CD4-positive, alpha-beta T cell treated with Interleukin-1 beta for 1 hour (primary cell): Measurements from ENCODE around the gene RHOF.
"Not testable (repeated sequence)": the region's sequence is repeated elsewhere in the genome, so short reads cannot be mapped to it uniquely, and the experiment has no call there.

Source experiments
- DNase-seq, 2 donors: peaks; one replicate each; pipeline ENCODE4 v3.0.0-alpha.2; 2020 to 2022

The RHOF gene

GRCh38 chr12:121791671-121792551, 1.6 kb downstream of the RHOF start:
- DNase-seq = peak; percentile 62 to 72

- not testable (repeated sequence) for DNase-seq
Observed at GRCh38 chr12:121790785-121791184, 2.7 kb downstream of the RHOF start.

GRCh38 chr12:121789800-121790728, 3.4 kb downstream of the RHOF start:
- peak; percentile 96 to 97 for DNase-seq

GRCh38 chr12:121789233-121789781, 4.2 kb downstream of the RHOF start:
- peak; percentile 68 to 74 for DNase-seq

- DNase-seq = no peak
Observed at GRCh38 chr12:121788176-121788818, 5.2 kb downstream of the RHOF start.

- DNase-seq = peak; percentile 61 to 78
Observed at GRCh38 chr12:121787063-121788025, 6.1 kb downstream of the RHOF start.

GRCh38 chr12:121786440-121786825, 7.1 kb downstream of the RHOF start:
- peak; percentile 50 to 66 for DNase-seq

- no peak for DNase-seq
Observed at GRCh38 chr12:121784460-121784859, 9.0 kb downstream of the RHOF start.

- no peak for DNase-seq
Observed at GRCh38 chr12:121783766-121784165, 9.7 kb downstream of the RHOF start.

- DNase-seq = peak; percentile 53 to 63
Observed at GRCh38 chr12:121781998-121782979, 11.2 kb downstream of the RHOF start.

GRCh38 chr12:121781484-121781997, 11.9 kb downstream of the RHOF start:
- no peak for DNase-seq

GRCh38 chr12:121780429-121780828, 13.1 kb downstream of the RHOF start:
- DNase-seq = no peak

- DNase-seq = no peak
Observed at GRCh38 chr12:121779422-121779895, 14.0 kb downstream of the RHOF start.

GRCh38 chr12:121778567-121779421, 14.7 kb downstream of the RHOF start:
- no peak for DNase-seq

GRCh38 chr12:121776190-121777098, 17.0 kb downstream of the RHOF start:
- DNase-seq = peak; percentile 86 to 88

GRCh38 chr12:121775501-121775900, 18.0 kb downstream of the RHOF start:
- no peak for DNase-seq

- no peak for DNase-seq
Observed at GRCh38 chr12:121774968-121775474, 18.5 kb downstream of the RHOF start.
